KBM-7 (cell line): ENCODE measurements around the gene MYF5.

Source experiments
- DNase-seq: peaks from one replicate; pipeline ENCODE4 v3.0.0-alpha.2; 2015
- in situ Hi-C: fragments of 300-500 bp; cut with MboI; formaldehyde crosslinking; loops from 2 replicates; pipeline ENCODE4 v1.14.3; 2020; ENCODE audit warnings: low sequenced_read_pairs, low pct_unique_long_range_greater_than_20kb, mixed read lengths

Gene MYF5

DNA sequence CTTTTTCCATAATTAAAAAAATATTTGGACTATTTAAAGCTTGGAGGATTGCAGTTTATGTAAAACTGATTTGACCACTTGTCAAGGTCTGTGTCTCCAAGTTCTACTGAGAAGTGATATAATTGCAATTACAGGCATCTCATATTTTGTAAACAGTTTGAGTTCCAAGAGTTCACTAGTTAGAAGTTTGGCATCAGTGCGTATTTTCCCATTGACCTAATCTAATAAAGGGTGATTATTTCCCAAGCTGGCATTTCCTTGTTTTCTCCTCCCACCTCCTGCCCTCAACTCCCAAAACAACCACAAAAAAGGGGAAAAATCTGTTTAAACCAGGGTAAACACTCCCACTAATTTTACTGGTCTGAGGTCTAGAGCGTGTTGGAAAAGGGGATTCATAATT, 12.3 kb upstream of the MYF5 start:
- in situ Hi-C loops: no loop called here
- no peak for DNase-seq

DNA sequence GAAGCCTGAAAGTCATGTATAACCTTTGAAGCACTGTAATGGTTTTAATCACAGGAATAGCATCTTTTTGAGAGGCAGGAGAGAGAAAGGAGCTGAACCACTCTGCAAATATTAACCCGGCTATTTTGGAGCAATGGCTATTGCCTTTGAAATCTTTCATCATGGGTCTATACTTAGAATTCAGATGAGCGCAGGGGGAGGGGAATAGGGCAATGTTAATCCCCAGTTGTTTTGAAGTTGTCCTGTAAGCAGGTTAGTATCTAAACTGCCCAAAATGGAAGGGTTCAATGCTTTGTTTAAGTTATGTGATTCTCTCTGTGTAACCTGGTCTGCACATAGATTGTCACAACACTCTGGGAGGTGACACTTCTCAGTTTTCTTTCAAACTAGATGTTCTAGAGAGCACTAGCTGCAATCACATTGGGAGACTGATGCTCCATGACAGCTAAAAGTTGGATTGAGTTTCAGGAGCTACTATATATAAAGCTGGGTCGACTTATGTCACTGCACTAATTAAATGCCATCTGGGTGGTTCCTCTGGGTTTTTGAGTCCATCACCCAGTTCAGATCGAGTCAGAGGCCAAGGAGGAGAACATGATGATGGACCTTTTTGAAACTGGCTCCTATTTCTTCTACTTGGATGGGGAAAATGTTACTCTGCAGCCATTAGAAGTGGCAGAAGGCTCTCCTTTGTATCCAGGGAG, 9.4 kb upstream of the MYF5 start, which contains the start of gene MYF6:
MYF6 (plus strand) TSS at position 509 of the 704 bp plus-strand sequence; CDS start at position 595, 86 bp downstream.
- no peak for DNase-seq
- in situ Hi-C loops: no loop called here

DNA sequence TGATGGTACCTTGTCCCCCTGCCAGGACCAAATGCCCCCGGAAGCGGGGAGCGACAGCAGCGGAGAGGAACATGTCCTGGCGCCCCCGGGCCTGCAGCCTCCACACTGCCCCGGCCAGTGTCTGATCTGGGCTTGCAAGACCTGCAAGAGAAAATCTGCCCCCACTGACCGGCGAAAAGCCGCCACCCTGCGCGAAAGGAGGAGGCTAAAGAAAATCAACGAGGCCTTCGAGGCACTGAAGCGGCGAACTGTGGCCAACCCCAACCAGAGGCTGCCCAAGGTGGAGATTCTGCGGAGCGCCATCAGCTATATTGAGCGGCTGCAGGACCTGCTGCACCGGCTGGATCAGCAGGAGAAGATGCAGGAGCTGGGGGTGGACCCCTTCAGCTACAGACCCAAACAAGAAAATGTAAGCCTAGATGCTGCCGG, 8.9 kb upstream of the MYF5 start:
- in situ Hi-C loops: no loop called here
- DNase-seq: no peak

DNA sequence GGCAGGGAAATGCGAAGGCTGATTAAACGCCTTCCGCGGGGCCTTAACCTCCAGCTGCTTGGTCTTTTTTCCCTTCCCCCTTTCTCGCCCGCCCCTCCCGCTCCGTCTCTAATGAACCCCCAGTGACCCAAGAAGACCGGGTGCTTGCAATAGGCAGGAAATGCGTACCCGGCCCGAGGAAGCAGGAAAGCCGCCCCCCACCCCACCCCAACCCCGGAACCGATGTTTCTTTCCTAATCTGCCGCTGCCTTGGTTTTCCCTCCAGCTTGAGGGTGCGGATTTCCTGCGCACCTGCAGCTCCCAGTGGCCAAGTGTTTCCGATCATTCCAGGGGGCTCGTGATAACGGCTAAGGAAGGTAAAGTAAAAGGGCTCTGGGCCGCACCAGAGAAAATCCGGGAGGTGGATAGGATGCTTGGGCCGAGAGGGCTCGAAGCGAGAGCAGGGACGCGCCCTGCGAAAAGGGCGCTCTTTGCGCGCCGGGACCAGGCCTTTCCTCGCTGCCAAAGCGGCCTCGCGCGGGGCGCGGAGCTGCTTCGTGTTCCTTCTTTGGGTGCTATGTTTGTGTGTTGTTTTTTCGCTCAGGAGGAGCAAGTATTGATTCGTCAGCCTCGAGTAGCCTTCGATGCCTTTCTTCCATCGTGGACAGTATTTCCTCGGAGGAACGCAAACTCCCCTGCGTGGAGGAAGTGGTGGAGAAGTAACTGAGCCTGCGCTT, 8.3 kb upstream of the MYF5 start:
- no peak for DNase-seq
- in situ Hi-C loops: no loop called here

DNA sequence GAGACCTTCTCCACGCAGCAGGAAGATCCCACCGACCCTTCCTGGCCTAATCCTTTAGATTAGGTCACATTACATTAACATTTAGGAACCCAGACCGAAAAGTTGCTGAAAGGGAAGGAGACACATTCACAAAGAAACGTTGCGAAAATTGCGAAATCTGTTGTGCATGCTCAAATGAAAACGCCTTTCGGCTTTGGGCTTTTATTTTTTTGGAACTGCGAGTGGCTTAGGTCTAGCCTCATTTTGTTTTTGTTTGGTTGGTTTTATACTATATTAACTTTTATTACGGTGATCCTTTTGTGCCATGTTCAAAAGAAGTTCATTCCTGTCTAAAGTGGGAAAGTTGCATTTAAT, 7.8 kb upstream of the MYF5 start:
- in situ Hi-C loops: no loop called here
- no peak for DNase-seq

DNA sequence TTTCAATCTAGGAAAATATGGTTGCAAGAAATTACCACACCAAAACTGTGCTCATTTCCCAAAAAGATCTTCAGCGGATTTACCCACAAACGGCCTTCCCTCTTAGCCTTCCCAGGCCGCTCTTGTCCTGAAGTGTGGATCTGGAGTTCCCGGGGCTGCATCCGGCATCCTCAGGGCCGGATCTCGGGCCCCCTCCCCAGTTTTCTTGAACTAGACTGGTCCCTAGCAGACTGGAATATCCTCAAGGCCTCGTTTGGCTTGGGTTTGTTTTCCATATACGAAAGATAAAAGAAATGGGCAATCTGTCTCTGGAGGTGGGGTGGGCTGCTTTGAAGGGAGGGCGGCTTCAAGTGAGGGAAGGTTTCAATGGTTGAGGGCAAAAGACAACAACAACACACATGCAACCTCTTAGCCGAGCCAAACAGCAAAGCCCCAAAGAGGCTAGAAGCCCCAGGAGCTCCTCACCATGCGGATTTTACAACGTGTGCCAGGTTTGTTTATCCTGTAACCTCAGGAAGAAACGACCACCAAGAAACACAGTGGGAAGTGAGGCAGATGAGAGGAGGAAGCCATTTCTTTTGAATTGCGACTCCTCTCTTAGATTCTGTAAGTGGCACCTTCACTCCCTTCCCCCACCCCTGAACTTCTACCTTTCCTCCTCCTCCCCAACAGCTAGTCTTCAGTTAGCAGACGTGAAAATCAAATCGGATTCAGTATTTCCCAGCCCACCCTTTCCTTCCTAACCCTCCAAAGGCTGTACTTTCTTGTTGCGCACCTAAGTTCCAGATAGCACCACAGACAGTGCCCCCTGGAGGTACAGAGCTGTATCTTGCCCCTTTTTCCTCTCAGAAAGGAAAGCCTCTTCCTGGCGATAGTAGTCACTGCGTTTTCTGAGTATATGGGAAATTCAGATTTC, 6.6 kb upstream of the MYF5 start:
- in situ Hi-C loops: no loop called here
- no peak for DNase-seq

DNA sequence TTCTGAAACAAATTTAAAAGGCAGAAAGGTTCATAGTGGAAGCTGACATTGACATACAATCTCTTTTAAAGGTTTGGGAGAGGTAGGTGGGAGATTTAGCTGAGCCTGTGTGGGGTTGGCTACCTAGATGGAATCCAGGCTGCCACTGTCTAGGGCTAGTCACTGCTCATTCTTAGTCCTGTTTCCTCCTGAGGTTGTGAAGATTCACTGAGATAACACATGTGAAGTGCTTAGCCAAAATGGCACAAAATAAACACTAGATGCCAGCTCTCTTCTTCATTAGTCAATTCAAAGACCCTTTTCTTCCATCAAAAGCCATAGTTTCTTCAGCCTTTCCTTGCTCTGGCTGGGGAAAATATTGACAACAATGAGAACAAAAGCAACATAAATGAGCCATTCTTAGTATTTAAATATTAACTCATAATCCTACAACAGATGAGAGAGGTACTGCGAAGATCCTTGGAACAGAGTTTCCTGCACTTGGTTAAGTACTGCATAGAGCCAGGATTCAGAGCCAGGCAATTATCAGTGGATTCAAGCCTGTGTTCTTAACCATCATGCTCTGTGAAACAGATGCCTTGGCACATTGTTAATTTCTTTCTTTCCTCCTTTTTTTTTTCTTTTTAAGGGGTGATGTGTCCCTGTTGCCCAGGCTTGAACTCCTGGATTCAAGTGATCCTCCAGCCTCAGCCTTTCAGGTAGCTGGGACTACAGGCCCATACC, 5.8 kb upstream of the MYF5 start:
- no peak for DNase-seq
- in situ Hi-C loops: no loop called here

DNA sequence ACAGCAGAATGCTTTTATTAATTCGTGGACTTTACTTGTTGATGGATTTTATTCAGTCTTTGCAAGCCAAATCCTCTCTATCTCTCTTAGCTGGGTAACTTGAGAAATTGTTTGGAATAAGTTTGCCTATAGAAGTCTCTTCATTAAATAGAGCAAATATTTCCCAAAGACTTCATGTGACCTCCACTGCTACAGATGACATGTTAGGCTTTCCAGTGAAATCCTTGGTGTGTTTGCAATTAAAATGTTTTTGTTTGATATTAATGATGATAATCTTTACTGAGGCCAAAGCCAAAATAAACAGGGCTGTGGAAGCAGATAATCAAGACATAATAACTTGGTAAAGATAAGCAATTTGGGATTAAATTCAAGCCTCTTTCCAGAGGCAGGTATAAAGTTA, 4.8 kb upstream of the MYF5 start:
- DNase-seq: no peak
- in situ Hi-C loops: no loop called here

DNA sequence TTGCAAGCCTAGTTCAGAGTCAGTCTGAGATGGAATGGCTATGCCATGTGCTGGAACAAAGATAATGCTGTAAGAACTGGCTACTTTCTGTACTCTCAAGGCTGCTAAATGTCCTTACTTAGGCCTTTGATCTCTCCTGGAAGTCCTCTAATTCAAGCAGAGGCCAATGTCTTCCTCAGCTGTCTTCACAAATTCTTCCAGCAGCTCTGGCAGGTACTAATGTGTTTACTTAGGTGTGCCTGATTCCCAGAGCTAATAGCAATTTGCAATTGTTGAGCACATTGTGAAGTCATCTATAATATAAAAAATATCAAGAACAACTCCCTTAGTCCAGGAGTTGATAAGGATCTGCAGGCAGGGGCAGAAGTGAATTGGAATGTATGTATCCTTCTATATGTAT, 3.8 kb upstream of the MYF5 start:
- in situ Hi-C loops: no loop called here
- no peak for DNase-seq

DNA sequence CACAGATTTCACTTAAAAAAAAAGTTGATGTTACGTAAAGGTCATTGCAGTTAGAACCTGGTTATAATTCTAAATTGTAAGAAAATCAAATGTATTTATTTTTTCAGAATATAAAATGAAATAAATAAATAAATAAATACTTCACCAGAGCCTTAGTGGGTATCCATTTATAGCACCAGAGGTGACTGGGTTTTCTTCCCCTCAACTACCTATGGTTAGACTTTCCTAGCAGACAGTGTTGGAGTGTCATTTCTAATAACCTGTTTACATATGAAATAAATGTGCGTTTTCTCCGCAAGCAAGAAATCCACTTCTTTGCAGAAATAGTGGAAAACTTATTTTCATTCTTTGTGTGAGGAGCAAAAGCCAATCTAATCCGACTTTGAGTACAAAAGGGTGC, 3.3 kb upstream of the MYF5 start:
- no peak for DNase-seq
- in situ Hi-C loops: no loop called here

DNA sequence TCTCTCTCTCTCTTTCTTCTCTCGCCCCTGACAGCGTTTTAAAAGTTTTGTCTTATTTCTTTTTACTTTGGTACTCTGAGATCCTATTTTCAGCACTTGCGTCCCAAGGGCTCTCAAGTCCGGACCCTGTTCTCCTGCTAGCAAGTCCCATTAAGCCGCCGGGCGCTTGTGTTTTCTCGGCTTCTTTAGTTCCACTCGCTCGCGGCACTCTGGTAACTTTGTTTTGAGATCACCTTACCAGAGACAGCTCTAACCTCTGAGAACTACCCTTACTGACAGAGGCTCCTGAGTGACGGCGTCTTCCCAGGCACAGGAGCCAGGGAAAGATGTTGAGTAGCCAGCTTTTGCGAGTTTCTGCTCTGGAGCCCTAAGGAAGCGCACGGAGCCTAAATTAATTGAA, 2.7 kb upstream of the MYF5 start:
- DNase-seq: no peak
- in situ Hi-C loops: no loop called here

DNA sequence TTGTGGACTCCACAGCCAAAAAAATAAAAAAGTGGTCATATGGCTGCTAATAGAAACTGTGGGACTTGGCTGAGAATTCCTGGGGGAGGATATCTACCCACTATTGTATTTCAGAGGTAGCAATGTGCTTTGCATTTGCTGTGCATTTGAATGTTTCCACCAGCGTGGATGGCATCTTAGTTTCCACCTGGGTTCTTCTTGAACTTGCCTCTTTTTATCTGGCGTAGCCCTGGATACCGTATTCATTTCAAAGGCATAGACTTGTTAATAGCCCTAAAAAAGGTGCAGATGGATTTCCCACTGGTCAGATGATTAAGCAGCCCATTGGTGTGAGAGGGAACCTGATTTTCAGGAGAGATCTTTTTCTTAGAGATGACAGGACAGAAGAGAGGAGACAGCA, 1.9 kb upstream of the MYF5 start:
- in situ Hi-C loops: no loop called here
- DNase-seq: no peak

DNA sequence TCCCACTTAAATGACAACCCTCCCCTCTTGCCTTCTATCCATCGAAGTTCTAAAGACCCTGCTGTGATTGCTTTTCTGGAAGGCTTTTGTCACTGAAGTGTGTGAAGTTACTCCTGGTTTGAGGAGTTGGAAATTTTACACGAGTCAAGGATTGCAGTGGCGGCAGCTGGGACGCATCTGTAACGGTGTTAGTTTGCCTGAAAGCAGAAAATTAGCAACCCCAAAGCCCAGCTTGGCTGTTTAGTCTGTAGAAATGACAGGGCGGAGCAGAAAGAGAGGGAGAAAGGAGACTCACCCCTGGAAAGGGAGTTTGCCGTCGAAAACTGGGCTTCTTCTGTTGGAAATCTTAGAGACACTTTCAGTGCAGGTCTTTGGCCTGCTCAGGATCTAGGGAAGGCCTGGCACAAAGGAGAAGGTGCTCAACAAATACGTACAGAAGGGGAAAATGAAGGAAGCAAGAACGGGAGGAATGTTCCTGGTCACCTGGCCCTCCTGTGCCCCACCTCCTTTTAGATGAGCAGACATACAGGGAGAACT, 931 bp upstream of the MYF5 start:
- DNase-seq: no peak
- in situ Hi-C loops: no loop called here

DNA sequence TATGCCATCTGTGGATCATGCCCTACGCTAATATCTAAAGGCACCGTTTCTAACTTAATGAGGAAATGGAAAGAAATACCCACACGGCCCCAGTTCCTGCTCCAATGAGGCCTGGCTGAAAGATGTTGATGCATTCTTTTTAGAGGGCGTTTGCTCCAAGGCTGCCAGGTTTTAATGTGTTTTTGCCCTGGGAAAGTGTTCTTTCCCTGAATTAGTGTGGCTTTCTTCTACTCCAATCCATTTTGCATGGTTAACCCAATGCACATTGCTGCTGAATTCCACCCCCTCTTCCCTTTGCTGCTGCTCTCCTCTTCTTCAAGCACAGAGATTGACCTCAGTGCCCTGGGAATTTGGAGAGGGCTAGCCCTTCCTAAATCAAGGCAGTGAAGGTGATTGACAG, 1.1 kb downstream of the MYF5 start:
- in situ Hi-C loops: no loop called here
- DNase-seq: no peak

DNA sequence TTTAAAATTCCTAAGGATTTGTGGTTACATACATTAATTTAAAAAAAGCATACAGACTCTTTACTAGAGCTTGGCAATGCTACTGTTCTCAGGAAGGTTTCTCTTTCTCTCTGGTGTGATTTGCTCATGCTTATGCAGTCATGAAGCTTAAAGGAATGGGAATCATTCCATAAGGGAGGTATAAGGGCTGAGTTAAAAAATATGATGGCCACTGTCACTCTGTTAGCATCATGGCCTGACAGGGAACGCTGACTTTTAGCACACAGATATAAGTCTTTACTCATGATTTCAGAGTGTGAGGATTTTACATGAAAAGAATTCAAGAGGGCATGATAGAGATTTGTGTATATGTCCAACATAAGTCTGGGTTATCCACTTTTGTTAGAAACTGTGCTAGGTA, 3.8 kb downstream of the MYF5 start:
- in situ Hi-C loops: no loop called here
- no peak for DNase-seq

DNA sequence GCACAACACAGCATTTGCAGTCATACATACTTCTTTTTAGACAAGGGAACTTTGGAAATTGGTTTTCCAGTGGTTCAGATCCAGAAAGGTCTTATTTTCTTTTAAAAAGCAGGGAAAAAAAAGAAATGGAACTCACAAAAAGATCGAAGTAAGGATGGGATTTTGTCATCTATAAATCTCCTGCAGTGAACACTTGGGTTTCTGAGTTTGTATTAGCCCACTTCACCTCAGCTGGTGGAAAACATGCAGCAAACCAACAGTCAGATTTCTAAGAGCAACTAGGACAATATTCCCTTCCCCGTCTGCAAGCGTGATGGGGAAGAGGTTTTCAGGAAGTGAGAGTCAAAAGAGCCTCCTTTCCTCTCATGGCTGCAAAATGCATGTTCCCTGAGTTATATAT, 4.6 kb downstream of the MYF5 start:
- DNase-seq: no peak
- in situ Hi-C loops: no loop called here

DNA sequence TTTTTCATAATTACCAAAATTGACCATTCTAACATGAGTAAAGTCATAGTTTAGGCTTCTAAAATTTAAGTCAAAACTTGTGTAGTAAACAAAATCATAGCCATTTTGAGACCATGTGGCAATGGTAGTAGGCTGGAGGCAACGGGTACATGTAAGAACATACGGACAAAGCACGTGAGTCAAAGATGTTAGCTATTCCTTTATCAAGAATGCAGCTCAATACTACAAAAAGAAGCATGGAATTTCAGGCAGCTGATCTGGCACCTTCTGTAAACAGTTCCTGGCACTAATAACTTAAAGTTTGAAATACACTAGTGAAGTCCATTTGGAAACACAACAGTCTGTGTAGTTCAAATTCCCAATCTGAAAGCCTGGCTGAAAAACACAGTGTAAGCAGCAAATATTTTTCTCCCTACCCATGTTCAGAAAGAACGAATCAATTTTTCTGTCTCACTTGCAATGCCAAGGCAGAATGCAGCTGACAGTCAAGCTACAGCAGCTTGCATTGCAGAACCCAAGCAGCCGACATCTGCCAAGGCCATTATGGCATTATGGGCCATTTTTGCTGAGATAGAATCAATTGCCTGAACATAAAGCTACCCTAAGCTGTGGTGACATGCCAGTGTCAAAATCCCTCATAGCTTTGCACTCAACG, 29.3 kb downstream of the MYF5 start:
- DNase-seq: no peak
- in situ Hi-C loops: no loop called here

DNA sequence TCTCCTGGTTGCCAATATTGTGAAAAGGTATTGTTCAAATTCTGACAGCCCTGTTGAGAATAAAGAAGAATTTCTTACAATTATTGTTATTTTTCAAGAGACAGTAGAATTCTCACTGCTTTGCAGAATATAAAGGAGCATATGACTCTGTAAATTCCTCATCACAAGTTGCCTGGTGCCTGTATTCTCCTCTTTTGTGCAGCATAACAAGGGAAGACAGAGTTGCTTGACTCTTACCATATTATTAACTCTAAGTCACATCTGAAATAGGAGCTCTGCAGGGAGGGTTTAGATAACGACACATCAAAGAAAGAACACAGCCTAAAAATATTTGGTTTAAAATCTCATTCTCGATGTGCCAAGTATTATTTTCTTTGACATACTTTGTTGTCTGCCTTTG, 31.1 kb downstream of the MYF5 start:
- in situ Hi-C loops: no loop called here
- DNase-seq: no peak

DNA sequence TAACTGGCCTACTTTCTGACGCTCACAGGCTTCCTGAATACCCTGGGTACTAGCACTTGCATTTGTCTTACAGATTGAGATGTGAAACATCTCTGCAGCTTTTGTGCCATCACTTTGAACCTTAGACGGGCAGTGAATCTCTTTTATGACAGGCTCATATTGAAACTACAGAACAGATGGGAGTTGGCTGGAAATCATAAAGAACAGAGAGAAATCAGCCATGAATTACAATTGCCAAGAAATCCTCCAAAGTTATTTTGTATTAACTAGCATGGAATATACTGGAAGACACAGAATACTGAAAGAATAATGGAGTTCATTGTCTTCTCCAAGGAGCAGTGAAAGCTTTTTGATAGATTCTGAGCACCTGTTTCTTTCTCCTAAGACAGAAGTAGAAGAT, 32.7 kb downstream of the MYF5 start:
- in situ Hi-C loops: no loop called here

More for the DNA sequence above, 32.7 kb downstream of the MYF5 start:
- DNase-seq: no peak
